Esophagus muscularis mucosa (tissue), 4 donors: ENCODE measurements around the gene PCDHB3. TPM values are rescaled to one million over a fixed set of nuclear protein-coding genes. Genes with fewer than 3 reads are reported as not detected.
"Not testable (repeated sequence)": the region's sequence is repeated elsewhere in the genome, so short reads cannot be mapped to it uniquely, and the experiment has no call there.

Experiments used
- DNase-seq: peaks from one replicate; pipeline ENCODE4 v3.0.0-alpha.2; 2017; ENCODE audit errors: extremely low spot score
- H3K27ac ChIP-seq, 4 donors: fragments of 200-600 bp; sonication (generic); replicated peaks in 1 of 4; 1 replicate in 3 of 4; 2 replicates in 1 of 4; pipeline ENCODE4 v1.5.1; 2016 to 2019; ENCODE audit warnings: mild to moderate bottlenecking in 1 of 4
- H3K27me3 ChIP-seq, 4 donors: fragments of 200-600 bp; sonication (generic); one replicate each; pipeline versions ENCODE4 v1.5.1 to v1.6.0; 2016 to 2019
- H3K36me3 ChIP-seq, 4 donors: fragments of 200-600 bp; sonication (generic); one replicate each; pipeline ENCODE4 v1.5.1; 2016 to 2019
- H3K4me1 ChIP-seq, 4 donors: fragments of 200-600 bp; sonication (generic); one replicate each; pipeline ENCODE4 v1.5.1; 2016 to 2019
- H3K4me3 ChIP-seq, 4 donors: fragments of 200-600 bp; sonication (generic); 1 replicate in 2 of 4; 2 replicates in 2 of 4; pipeline ENCODE4 v1.5.1; 2016 to 2019; ENCODE audit warnings: mild to moderate bottlenecking in 4 of 4, moderate library complexity in 1 of 4
- H3K9me3 ChIP-seq, 4 donors: fragments of 200-600 bp; sonication (generic); 1 replicate in 3 of 4; 2 replicates in 1 of 4; pipeline ENCODE4 v1.5.1; 2016 to 2019
- CTCF ChIP-seq, 3 experiments: fragments of 200-600 bp in 2 of 3; fragments of 450-650 bp in 1 of 3; sonication (generic) in 2 of 3; IDR thresholded peaks; one replicate each; pipeline ENCODE4 v1.5.1; 2017 to 2019; ENCODE audit warnings: antibody characterized with exemption in 3 of 3, mild to moderate bottlenecking in 2 of 3, moderate library complexity in 1 of 3
- EP300 ChIP-seq: sonication (generic); formaldehyde crosslinking; IDR thresholded peaks from one replicate; pipeline ENCODE4 v1.6.1; 2017; ENCODE audit warnings: antibody characterized with exemption
- POLR2A ChIP-seq: fragments of 450-650 bp; IDR thresholded peaks from one replicate; pipeline ENCODE4 v1.6.1; 2017; ENCODE audit warnings: antibody characterized with exemption, moderate library complexity, mild to moderate bottlenecking, low read depth
- POLR2AphosphoS5 ChIP-seq, 2 donors: sonication (generic); formaldehyde crosslinking; IDR thresholded peaks; one replicate each; pipeline ENCODE4 v1.6.1; 2017; ENCODE audit warnings: antibody characterized with exemption in 2 of 2
- WGBS: methylation state at CpG from one replicate; pipeline ENCODE4 v1.1.5; 2018; 5-methylcytosine and 5-hydroxymethylcytosine counted together
- intact Hi-C: fragments of 100-400 bp; cut with DNase I; formaldehyde crosslinking; loops from one replicate; pipeline ENCODE4 v1.15.1; 2023
- total RNA-seq, 4 donors: library from RNA; depleted of rRNA; stranded (reverse); fragments of >200 nt; gene quantifications; one replicate each; pipeline versions ENCODE4 v1.1.0 to v1.2.1, GENCODE V29; 2016

The PCDHB3 gene
- total RNA-seq, 4 donors from 2014 or later = 0.83 to 2.3 (median 1.2) TPM

- H3K36me3 ChIP-seq = no peaks in the 10 kb centered on the region
- no peak overlapping the region for H3K4me3 ChIP-seq
- no peak for DNase-seq
- H3K27me3 ChIP-seq = peaks cover 0 to 34% (median 0%) of the 10 kb centered on the region in 4 donors
- intact Hi-C loops = no loop called here
- no peak overlapping the region for H3K27ac ChIP-seq
- peaks cover 0 to 29% (median 10%) of the 10 kb centered on the region in 4 donors for H3K9me3 ChIP-seq
- peaks cover 0 to 5% (median 0%) of the 10 kb centered on the region in 4 donors for H3K4me1 ChIP-seq
- no peak for TF ChIP-seq POLR2AphosphoS5 (IDR thresholded peaks at IDR 0.05)
- no peak for TF ChIP-seq EP300
- TF ChIP-seq CTCF (IDR thresholded peaks at IDR 0.05) = no peak
- no peak for TF ChIP-seq POLR2A
Observed at GRCh38 chr5:141082228-141082627, 18.0 kb upstream of the PCDHB3 start.

GRCh38 chr5:141084487-141084989 is 15.7 kb upstream of the PCDHB3 start:
- Histone ChIP-seq H3K36me3 (no peaks in the 10 kb centered on the region), H3K4me3 (peak overlapping the region; percentile 46 to 60 (median 54)), H3K4me1 (peaks cover 0 to 5% (median 0%) of the 10 kb centered on the region in 4 donors), H3K27ac (peak overlapping the region; percentile 57 to 70 (median 66)), H3K27me3 (peaks cover 0 to 14% (median 0%) of the 10 kb centered on the region in 4 donors), H3K9me3 (peaks cover 0 to 33% (median 6%) of the 10 kb centered on the region in 4 donors)
- intact Hi-C loops = no loop called here
- DNase-seq = no peak
- TF ChIP-seq POLR2AphosphoS5 (IDR thresholded peaks at IDR 0.05) (peak in 1 of 2 donors; percentile 29), POLR2A (no peak), CTCF (IDR thresholded peaks at IDR 0.05) (peak; percentile 55 to 69 (median 58)), EP300 (no peak)
- WGBS = 13% methylated on average over 21 of the region's 21 CpGs

GRCh38 chr5:141094481-141095262 is 5.6 kb upstream of the PCDHB3 start, which contains the start of gene PCDHB2:
Gene PCDHB2 (plus strand): TSS chr5:141094615. CDS start chr5:141094791, 176 bp downstream.
- TF ChIP-seq POLR2A = no peak
- TF ChIP-seq POLR2AphosphoS5 (IDR thresholded peaks at IDR 0.05) = no peak
- TF ChIP-seq EP300 = no peak
- TF ChIP-seq CTCF (IDR thresholded peaks at IDR 0.05) = peak; percentile 16 to 29 (median 20)
- Histone ChIP-seq H3K4me1 (no peaks in the 10 kb centered on the region), H3K9me3 (peaks cover 0 to 81% (median 75%) of the 10 kb centered on the region in 4 donors), H3K27ac (no peak within 1 kb of the TSS), H3K27me3 (peaks cover 0 to 50% (median 0%) of the 10 kb centered on the region in 4 donors), H3K4me3 (peak within 1 kb of the TSS; percentile 32 to 48 (median 34)), H3K36me3 (no peaks in the 10 kb centered on the region)
- WGBS = 15% methylated on average over 29 of the region's 29 CpGs
- intact Hi-C loops = no loop called here
- no peak for DNase-seq

- Histone ChIP-seq H3K36me3 (no peaks in the 10 kb centered on the region), H3K4me1 (no peaks in the 10 kb centered on the region), H3K9me3 (peaks cover 0 to 82% (median 75%) of the 10 kb centered on the region in 4 donors), H3K27me3 (peaks cover 0 to 56% (median 0%) of the 10 kb centered on the region in 4 donors), H3K27ac (no peak overlapping the region), H3K4me3 (peak overlapping the region in 3 of 4 donors; percentile 32 to 48 (median 32))
- WGBS = 46% methylated on average over 12 of the region's 12 CpGs
- TF ChIP-seq EP300 = no peak
- TF ChIP-seq POLR2AphosphoS5 (IDR thresholded peaks at IDR 0.05) = no peak
- TF ChIP-seq CTCF (IDR thresholded peaks at IDR 0.05) = no peak
- TF ChIP-seq POLR2A = no peak
- no peak for DNase-seq
- intact Hi-C loops = no loop called here
Observed at GRCh38 chr5:141095263-141095641, 5.0 kb upstream of the PCDHB3 start.

- intact Hi-C loops, DNase-seq: not testable (repeated sequence)
- WGBS = 32% methylated on average over 18 of the region's 46 CpGs
Observed at GRCh38 chr5:141096181-141096580, 4.1 kb upstream of the PCDHB3 start.

GRCh38 chr5:141096586-141096985 is 3.7 kb upstream of the PCDHB3 start:
- H3K4me3 ChIP-seq, H3K4me1 ChIP-seq, H3K27ac ChIP-seq, DNase-seq, H3K36me3 ChIP-seq, intact Hi-C loops: not testable (repeated sequence)
- H3K27me3 ChIP-seq = peaks cover 0 to 69% (median 0%) of the 10 kb centered on the region in 4 donors
- H3K9me3 ChIP-seq = peaks cover 0 to 85% (median 82%) of the 10 kb centered on the region in 4 donors
- WGBS = 37% methylated on average over 13 of the region's 38 CpGs

More at GRCh38 chr5:141096181-141096580, 4.1 kb upstream of the PCDHB3 start:
- H3K4me1 ChIP-seq, H3K27ac ChIP-seq, H3K36me3 ChIP-seq, H3K4me3 ChIP-seq: not testable (repeated sequence)
- peaks cover 0 to 83% (median 80%) of the 10 kb centered on the region in 4 donors for H3K9me3 ChIP-seq
- H3K27me3 ChIP-seq = peaks cover 0 to 65% (median 0%) of the 10 kb centered on the region in 4 donors
